Cardiac septum (tissue), 1 donor: Measurements from ENCODE around the gene CDK7. TPM values are rescaled to one million over a fixed set of nuclear protein-coding genes. Genes with fewer than 3 reads are reported as not detected.
"Not testable (repeated sequence)": the region's sequence is repeated elsewhere in the genome, so short reads cannot be mapped to it uniquely, and the experiment has no call there.

Experiments used
- DNase-seq: peaks from one replicate; pipeline ENCODE4 v3.0.0-alpha.2; 2020; ENCODE audit warnings: low spot score
- intact Hi-C: fragments of 100-400 bp; cut with DNase I; formaldehyde crosslinking; loops from one replicate; pipeline ENCODE4 v1.14.0; 2022
- long read RNA-seq: library from polyadenylated mRNA; unstranded; transcript quantifications from one replicate; pipeline ENCODE4 v2.0.0, GENCODE V29; 2021
- total RNA-seq: library from RNA; stranded (reverse); fragmentation: NEBNext Ultra II Directional; extraction: Animal tissue kit (Norgen Biotek cat#: 25700); gene quantifications from one replicate; pipeline ENCODE4 v1.2.1, GENCODE V29; 2021
- donor health status: DM: no; HTN: no; CAD: no.

The CDK7 gene
- 13.3 TPM for total RNA-seq
- long read RNA-seq, transcript CDK7-201 (12 exons, 1,439 nt) = major isoform, 10 of 14 reads
- long read RNA-seq, partial matches to known transcripts = 0 of 14 reads
- long read RNA-seq, other reads (novel, unspliced or antisense) = 4 of 14 reads

DNA sequence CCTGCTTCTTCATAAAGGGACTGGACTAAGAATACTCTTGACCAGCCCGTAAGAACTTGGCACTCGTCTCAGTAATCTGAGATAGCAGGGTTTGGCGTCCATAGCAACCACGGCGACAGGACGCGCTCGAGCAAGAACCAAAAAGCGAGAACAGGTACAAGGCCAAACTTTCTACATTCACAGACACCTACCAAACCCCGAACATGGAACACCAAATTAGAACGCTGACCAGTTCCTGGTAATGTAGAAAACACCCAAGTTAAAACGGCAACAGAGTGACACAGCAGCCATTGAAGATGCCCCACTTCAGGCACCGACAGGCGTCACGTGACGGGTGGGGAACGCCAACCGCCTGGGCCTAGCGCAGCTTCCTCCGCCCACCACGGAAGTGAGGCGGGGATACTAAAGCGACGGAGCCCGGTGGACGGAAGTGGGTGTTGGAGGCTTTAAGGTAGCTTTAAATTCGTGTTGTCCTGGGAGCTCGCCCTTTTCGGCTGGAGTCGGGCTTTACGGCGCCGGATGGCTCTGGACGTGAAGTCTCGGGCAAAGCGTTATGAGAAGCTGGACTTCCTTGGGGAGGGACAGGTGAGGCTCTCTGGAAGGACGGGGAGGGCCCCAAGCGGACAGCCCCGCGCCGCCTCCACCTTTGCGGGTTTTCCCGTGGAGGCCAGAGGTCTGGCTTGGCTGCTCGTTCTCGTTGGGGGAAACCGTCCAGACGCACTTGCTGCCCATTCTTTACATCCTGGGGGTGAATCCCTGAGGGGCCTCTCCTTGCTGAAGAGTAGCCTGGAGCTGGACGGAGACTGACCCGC lies at the start of gene CDK7:
CDK7 (plus strand) TSS at position 430 of the 812 bp plus-strand sequence; CDS start at position 520, 90 bp downstream.
- peak; percentile 98 for DNase-seq
- intact Hi-C loops = loop anchor here (1.0 to 5.0 kb wide), 3 partner anchors 17 to 140 kb away; partner anchors contain the start of genes CCNB1 and SLC30A5

DNA sequence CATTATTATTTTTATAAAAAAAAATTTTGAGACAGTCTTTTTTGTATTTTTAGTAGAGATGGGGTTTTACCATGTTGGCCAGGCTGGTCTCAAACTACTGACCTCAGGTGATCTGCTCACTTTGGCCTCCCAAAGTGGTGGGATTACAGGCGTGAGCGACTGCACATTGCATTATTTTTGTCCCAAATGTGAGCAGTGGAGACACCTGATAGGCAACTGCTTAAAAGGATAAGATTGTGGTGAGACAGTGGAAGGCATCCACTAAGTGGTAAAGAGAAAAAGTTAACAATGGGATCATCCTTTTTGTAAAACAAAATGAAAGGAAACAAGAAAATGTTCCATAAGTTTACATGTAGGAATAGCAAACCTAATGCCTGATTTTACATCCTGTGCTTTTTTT lies 47.3 kb upstream of the CDK7 start:
- intact Hi-C loops = no loop called here
- DNase-seq = no peak

DNA sequence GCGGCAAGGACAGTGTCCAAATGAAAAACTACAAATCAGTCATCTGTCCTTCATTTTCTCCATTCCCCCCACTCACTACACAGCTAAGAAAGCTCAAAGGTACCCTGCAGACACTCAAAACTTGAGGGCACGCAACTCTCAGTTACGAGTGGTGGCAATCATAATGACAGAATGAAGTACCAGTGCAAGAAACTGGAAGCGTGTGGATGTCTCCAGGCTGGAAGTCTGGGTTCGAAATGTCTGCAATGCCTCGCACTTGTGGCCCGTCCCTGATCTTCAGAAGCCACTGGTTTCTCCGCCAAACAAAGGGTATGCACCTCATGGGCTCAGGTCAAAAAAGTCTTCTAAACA lies 45.9 kb upstream of the CDK7 start:
- DNase-seq = no peak
- intact Hi-C loops = loop anchor here (1.0 kb wide), 1 partner anchor 23 kb away; no protein-coding TSS in a partner anchor

DNA sequence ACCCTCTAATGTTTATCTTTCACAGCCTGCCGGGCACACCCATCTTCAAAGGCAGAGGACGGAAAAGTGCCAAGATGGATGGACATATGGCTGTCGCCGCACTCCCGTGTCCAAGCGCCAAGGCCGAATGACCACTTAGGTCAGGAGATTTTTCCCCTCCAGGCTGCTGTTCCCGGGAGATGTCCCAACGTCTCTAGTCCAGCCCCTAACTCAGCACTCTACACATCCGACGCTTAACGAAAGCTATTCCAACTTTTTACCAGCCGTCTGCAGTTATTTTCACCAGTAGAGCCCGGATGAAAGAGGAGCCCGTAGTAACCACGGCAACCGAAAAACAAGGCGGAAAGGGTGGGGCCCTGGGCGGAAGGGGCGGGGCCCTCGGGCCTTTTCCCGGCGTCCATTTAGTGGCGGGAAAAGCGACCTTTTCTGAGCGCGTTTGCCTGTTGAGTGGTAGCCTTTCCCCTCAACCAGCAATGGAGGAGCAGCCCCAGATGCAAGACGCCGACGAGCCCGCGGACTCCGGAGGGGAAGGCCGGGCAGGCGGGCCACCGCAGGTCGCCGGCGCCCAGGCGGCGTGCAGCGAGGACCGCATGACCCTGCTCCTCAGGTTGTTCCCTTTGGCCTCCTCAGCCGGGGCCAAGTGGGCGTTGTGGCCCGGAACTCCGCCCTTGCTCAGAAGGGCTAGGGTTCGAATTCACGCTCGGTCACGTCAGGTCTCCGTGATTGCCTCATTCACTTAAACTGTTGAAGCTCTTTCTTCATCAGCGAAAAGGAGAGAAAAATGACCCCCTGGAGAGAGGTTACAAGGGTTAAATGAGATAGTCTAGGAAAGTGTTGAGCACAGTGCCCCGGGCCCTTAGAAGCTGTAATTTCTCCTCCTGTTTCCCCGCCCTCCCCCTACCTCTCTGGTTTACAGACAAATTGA lies 45.3 kb upstream of the CDK7 start, which contains the start of gene CENPH:
CENPH (plus strand) TSS at position 422 of the 925 bp plus-strand sequence; CDS start at position 474, 52 bp downstream.
- DNase-seq = peak; percentile 95
- intact Hi-C loops = loop anchor here (1.0 kb wide), 1 partner anchor 24 kb away; no protein-coding TSS in a partner anchor

DNA sequence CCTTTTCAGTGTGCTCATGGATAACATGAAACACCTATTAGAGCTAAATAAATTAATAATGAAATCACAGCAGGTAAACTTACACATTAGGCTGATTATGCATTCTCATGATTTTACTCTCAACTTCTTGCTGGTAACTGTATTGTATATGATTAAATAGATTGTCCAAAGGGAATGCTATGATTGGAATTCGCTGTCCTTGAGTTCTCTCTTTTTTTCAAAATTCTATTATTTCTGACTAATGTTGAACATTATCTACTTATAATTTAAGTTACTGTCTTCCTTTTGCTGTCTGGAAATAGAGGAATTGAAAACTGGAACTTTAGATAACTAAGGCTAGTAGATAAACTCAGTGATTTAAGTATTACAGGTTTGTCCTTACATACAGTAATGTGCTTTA lies 32.2 kb upstream of the CDK7 start:
- intact Hi-C loops = no loop called here

DNA sequence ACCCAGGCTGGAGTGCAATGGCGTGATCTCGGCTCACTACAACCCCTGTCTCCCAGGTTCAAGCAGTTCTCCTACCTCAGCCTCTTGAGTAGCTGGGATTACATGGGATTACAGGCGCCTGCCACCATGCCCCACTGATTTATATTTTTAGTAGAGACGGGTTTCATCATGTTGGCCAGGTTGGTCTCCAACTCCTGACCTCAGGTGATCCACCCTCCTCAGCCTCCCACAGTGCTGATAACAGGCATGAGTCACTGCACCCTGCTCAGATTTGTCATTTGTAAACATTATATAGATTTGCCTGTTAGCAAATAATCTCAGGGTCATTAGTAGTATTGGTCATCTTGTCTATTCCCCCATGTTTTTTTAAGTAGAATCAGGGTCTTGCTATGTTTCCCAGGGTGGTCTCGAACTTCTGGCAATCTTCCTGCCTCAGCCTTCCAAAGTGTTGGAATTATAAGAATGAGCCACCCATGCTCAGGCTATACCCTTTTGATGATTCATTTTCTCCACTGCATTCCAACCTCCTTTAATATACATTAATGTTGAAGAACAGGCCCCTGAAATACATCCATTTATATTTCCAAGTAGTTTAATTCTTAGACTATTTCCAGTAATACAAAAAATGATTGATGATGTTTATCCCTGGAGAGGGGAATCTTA lies 28.0 kb upstream of the CDK7 start:
- intact Hi-C loops = no loop called here
- no peak for DNase-seq

More for the DNA sequence above, 32.2 kb upstream of the CDK7 start:
- DNase-seq = no peak

DNA sequence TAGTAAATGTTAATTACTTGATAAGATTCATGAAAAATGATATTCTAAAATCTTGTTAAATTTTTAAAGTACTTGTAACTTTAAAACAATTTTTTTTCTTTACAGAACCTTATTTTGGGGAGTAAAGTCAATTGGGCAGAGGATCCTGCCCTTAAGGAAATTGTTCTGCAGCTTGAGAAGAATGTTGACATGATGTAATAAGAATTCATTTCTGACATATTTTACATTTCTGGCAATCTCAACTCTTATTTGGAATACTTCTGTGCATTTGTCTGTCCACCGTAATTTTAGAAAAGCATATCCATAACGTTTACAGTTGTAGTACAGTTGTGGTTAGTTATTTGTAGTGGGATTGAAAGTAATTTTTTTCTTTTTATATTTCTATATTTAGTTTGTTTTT lies 25.1 kb upstream of the CDK7 start:
- DNase-seq = no peak
- intact Hi-C loops = no loop called here

DNA sequence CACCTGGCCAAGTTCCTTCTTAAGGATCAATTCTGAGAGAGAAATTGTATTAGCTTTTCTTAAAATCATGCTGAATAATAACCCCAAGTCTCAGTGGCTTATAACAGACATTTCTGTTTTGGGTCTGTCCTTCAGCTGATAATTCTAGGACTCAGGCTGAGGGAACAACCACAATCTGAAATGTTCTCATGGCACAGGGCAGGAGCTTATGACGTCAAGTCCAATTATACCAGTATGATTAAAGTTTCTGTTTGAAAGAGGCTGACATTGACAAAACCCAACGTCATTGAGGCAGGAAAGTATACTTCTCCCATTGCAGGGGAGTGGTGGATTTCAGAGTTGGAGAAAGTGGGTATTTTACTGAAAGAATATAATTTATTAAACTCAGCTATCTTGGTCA lies 23.5 kb upstream of the CDK7 start:
- no peak for DNase-seq
- intact Hi-C loops = no loop called here

DNA sequence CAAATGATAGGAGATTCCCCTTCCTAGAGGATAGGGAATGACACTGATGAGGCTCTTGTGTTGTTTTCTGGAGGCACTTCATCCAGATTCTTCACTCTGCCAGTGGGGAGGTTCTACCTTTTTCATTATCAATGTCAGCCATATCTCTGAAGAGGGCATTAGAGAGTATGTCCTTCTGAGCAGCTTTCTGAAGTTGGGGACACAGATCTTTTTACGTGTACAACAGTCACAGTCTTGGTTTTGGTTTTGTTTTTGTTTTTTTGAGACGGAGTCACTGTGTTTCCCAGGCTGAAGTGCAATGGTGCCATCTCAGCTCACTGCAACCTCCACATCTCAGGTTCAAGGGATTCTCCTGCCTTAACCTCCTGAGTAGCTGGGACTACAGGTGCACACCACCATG lies 22.7 kb upstream of the CDK7 start:
- intact Hi-C loops = no loop called here

DNA sequence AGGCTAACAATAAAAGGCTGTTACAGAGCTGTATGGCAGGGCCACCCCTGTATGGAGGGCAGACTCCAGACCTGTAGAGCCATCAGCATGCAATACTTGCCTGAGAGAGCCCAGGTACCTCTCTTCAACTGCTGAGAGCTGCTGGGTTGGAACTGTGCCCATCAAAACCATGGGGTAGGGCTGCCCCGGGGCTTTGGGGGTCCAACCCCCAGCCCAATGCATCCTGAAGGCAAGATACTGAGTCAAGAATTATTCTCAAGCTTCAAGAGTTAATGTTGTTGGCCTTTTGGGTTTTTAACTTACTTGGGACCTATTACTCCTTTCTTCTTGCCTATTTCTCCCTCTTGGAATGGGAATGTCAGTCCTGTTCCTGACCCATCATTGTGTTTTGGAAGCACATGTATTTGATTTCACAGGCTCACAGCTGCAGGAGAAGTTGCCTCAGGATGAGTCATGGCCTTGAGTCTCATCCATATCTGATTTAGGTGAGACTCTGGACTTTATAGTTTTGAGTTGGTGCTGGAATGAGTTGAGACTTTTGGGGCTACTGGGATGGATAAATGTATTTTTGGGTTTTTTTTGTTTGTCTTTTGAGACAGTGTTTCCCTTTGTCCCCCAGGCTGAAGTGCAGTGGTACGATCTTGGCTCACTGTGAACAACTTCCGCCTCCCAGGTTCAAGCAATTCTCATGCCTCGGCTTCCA lies 21.0 kb upstream of the CDK7 start:
- intact Hi-C loops = no loop called here
- DNase-seq = no peak

More for the DNA sequence above, 22.7 kb upstream of the CDK7 start:
- DNase-seq = no peak

DNA sequence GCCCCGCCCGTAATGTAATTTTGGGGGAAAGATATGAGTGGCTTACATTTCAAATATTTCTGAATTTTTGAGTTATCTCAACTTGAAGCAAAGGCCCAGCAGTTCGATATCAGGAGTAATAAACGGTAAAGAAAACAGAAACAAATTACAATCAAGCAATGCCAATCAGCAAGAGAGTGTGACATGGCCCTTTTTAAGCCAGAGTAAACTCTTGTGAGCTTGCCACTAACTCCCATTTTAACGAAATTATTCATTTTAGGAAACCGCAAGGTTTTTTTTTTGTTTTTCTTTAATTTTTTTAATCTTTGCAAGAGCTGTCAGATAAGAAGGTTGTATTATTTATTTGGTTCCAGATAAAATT lies 17.6 kb upstream of the CDK7 start:
- no peak for DNase-seq
- intact Hi-C loops = loop anchor here (1.0 kb wide), 1 partner anchor 17 kb away; the partner anchor contains the start of gene CDK7

DNA sequence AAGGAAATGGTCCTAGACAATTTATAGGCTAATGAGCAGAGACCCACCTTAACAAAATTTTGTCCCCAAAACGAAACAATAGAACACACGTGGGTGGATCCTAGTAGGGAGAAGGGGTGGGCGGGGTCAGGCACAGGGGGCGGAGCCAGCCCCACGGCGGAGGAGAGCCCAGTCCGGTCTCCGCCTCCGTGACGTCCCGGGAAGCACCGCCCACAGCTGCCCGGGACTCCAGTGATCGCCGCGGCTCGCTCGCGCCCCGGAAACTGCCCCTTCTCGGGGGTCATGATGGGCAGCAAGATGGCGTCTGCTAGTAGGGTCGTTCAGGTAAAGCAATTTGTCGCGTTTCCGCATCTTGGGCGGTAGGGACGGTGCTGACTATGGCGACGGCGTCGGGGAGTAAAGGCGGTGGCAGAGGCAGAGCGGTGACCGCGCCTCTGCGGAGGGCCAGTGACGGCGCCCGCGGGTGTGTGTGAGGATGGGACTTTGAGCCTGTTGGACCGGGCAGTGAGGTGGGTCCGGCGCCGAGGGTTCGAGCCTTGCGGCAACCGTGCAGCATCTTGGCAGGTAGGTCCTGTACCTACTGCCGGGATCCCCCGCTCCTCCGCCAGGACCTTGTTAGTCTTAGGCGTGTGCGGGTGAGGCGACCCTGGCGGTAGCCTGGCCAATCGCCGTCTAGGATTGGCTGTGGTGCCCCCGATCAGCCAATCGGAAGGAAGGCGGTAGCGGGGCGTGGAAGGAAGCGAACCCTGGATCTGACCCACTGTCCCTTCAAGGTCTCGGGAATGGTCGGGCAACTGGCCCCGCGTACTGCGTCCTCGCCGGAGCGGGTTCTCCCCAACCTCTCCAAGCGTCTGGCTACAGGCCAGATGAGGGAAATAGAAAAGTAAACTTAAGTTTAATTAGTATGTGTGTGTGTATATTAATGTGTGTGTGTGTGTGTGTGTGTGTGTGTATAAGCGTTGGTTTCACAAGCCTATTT lies 16.8 kb upstream of the CDK7 start:
- DNase-seq = peak; percentile 98
- intact Hi-C loops = loop anchor here (1.0 kb wide), 1 partner anchor 16 kb away; the partner anchor contains the start of gene CDK7

DNA sequence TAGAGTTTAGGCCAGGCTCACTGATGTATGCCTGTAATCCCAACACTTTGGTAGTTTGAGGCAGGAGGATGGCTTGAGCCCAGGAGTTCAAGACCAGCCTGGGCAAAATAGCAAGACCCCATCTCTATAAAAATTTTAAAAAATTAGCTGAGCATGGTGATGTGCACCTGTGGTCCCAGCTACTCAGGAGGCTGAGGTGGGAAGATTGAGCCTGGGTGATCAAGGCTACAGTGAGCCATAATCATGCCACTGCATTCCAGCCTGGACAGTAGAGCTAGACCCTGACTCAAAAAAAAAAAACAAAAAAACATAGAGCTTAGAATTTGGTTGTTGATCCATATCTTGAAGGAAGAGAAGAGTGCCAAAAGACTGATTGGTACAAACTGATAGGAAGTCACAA lies 14.7 kb upstream of the CDK7 start:
- intact Hi-C loops = no loop called here
- no peak for DNase-seq

DNA sequence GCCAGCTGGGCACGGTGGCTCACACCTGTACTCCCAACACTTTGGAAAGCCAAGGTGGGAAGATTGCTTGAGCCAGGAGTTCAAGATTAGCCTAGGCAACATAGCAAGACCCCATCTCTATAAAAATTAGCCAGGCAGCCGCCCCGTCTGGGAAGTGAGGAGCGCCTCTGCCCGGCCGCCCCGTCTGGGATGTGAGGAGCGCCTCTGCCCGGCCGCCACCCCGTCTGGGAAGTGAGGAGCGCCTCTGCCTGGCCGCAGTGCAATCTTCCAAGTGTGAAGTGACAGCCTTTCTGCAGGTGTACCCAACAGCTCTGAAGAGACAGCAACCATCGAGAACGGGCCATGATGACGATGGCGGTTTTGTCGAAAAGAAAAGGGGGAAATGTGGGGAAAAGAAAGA lies 14.3 kb upstream of the CDK7 start:
- DNase-seq, intact Hi-C loops: not testable (repeated sequence)

DNA sequence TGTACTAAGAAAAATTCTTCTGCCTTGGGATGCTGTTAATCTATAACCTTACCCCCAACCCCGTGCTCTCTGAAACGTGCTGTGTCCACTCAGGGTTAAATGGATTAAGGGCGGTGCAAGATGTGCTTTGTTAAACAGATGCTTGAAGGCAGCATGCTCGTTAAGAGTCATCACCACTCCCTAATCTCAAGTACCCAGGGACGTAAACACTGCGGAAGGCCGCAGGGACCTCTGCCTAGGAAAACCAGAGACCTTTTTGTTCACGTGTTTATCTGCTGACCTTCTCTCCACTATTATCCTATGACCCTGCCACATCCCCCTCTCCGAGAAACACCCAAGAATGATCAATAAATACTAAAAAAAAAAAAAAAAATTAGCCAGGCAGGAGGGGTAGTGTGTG lies 13.9 kb upstream of the CDK7 start:
- intact Hi-C loops, DNase-seq: not testable (repeated sequence)

DNA sequence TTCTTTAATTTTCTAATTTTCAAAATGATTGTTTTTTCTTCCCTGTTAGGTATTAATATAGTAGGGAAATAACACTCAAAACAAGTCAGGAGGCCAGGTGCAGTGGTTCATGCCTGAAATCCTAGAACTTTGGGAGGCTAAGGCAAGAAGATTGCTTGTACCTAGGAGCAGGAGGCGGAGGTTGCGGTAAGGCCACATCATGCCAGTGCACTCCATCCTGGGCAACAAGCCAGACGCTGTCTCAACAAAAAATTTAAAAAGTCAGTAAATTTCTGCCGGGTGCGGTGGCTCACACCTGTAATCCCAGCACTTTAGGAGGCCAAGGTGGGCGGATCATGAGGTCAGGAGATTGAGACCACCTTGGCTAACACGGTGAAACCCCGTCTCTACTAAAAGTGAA lies 10.2 kb upstream of the CDK7 start:
- intact Hi-C loops = no loop called here
- no peak for DNase-seq

DNA sequence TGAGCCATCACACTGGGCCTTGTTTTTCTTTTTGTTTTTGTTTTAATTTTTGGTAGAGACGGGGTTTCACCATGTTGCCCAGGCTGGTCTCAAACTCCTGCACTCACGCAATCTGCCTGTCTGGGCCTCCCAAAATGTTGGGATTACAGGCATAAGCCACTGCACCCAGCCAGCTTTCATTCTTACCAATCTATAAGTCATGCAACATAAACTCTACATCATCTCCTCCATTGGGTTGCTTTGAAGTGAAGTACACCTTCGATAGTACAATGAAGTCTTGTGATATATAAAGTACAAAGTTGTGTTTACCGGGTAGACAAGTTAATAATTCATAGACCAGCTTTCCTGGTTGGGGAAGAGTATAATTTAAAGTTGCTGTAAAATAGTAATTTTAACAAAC lies 8.8 kb upstream of the CDK7 start:
- intact Hi-C loops = no loop called here
- no peak for DNase-seq

DNA sequence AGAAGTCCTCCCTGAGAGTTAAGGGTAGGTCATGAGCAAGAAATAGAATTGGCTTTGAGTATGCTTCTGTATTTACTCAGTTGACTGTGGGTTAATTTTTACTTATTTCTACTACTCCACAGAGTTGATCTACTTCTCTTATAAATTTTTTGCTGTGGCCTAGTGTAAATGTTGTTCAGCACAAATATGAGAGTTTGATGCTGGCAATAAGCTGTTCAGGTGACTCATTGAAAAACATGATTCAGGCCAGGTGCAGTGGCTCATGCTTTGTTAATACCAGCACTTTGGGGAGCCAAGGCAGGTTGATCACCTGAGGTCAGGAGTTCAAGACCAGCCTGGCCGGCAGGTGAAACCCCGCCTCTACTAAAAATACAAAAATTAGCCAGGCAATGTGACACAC lies 4.5 kb upstream of the CDK7 start:
- intact Hi-C loops = loop anchor here (5.0 kb wide), 1 partner anchor 63 kb away; the partner anchor contains the start of gene CCNB1

More for the DNA sequence above, 4.5 kb upstream of the CDK7 start:
- DNase-seq = no peak
